WI38 (cell line): ENCODE data around the gene DDX53.

ENCODE experiments used
- H3K4me3 ChIP-seq: 2 replicates; pipeline ENCODE4 v1.5.1; 2011; ENCODE audit warnings: low read depth, mild to moderate bottlenecking, control low read depth, low read length
- CTCF ChIP-seq: IDR thresholded peaks from 2 replicates; pipeline ENCODE4 v1.5.1; 2012; ENCODE audit warnings: low read depth, mild to moderate bottlenecking, control low read depth, low read length

The DDX53 gene

GRCh38 chrX:23048806-23049573 lies 49.2 kb downstream of the DDX53 start:
- no peak overlapping the region for H3K4me3 ChIP-seq
- TF ChIP-seq CTCF: no peak

- H3K4me3 ChIP-seq: no peak overlapping the region
- TF ChIP-seq CTCF: no peak
Observed at GRCh38 chrX:23052324-23052723, 52.6 kb downstream of the DDX53 start.
